Spinal cord (tissue), 10 donors: ENCODE data around the gene DYSF. TPM values are rescaled to one million over a fixed set of nuclear protein-coding genes. Genes with fewer than 3 reads are reported as not detected.
A peak's percentile ranks its signal among the peaks of the same experiment; 100 is the strongest.

Experiments
- DNase-seq, 6 donors: peaks; one replicate each; pipeline versions ENCODE4 v3.0.0 to v3.0.0-alpha.2; 2013 to 2015; ENCODE audit warnings: low spot score in 6 of 6, low read depth in 4 of 6
- H3K27ac ChIP-seq: one replicate; pipeline ENCODE4 v1.5.1; 2013; ENCODE audit warnings: low read depth, low read length, control low read depth
- H3K27me3 ChIP-seq: one replicate; pipeline ENCODE4 v1.6.1; 2013; ENCODE audit warnings: low read length; ENCODE audit not compliant: control insufficient read depth, insufficient read depth
- H3K36me3 ChIP-seq: one replicate; pipeline ENCODE4 v1.6.1; 2013; ENCODE audit warnings: low read length; ENCODE audit not compliant: control insufficient read depth, insufficient read depth
- H3K4me1 ChIP-seq: one replicate; pipeline ENCODE4 v1.6.1; 2013; ENCODE audit warnings: low read length; ENCODE audit not compliant: control insufficient read depth, insufficient read depth
- H3K4me3 ChIP-seq: one replicate; pipeline ENCODE4 v1.5.1; 2013; ENCODE audit warnings: low read depth, low read length, control low read depth
- H3K9me3 ChIP-seq: one replicate; pipeline ENCODE4 v1.6.1; 2013; ENCODE audit warnings: low read length; ENCODE audit not compliant: control insufficient read depth, insufficient read depth
- WGBS: methylation state at CpG from one replicate; pipeline ENCODE4 v1.1.5; 2013; ENCODE audit warnings: missing lambda C conversion rate; ENCODE audit not compliant: insufficient coverage; 5-methylcytosine and 5-hydroxymethylcytosine counted together
- polyA plus RNA-seq, 2 donors: library from polyadenylated mRNA; unstranded; fragments of 120-200 nt; gene quantifications; one replicate each; pipeline ENCODE4 v1.2.1, GENCODE V29; 2013; ENCODE audit not compliant: insufficient read length in 2 of 2
- total RNA-seq, 2 donors: library from RNA; depleted of rRNA in 1 of 2; stranded (reverse); fragments of 120-200 nt in 1 of 2; fragments of >200 nt in 1 of 2; gene quantifications; one replicate each; pipeline versions ENCODE4 v1.2.3 to v1.2.4, GENCODE V29; 2013 to 2014
- donor health status: healthy.

The DYSF gene
- total and polyA plus RNA-seq, 4 donors: 3.5 to 12.0 (median 6.7) TPM

GRCh38 chr2:71545572-71546274, 92.4 kb downstream of the DYSF start:
- 44% methylated on average over 17 of the region's 22 CpGs for WGBS
- Histone ChIP-seq H3K4me1 (peaks cover 6% of the 10 kb centered on the region), H3K27ac (no peak overlapping the region), H3K4me3 (no peak overlapping the region), H3K9me3 (no peaks in the 10 kb centered on the region), H3K27me3 (peaks cover 9% of the 10 kb centered on the region), H3K36me3 (no peaks in the 10 kb centered on the region)
- DNase-seq: peak; percentile 54 to 97 (median 72)

DNA sequence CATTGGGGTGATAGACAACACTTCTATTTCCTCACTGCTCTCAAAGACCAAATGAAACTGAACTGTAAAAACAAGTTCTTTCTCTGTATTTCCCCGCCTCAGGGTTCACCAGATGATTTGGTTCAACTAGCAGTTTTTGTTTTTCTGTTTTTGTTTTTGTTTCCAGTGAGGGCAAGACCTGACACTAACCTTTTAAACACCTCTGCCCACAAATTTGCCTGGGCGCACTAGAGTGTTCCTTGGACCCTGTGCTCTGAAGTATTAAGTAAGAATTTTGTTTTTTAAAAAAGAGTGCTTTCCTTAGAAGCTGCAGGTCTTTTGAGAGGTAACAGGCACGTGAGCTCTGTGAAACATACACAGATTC, 92.9 kb downstream of the DYSF start:
- Histone ChIP-seq H3K36me3 (no peaks in the 10 kb centered on the region), H3K4me1 (peaks cover 6% of the 10 kb centered on the region), H3K9me3 (no peaks in the 10 kb centered on the region), H3K27me3 (peaks cover 9% of the 10 kb centered on the region), H3K27ac (no peak overlapping the region), H3K4me3 (no peak overlapping the region)
- DNase-seq: no peak
- no CpG with 5 or more reads among the region's 3 CpGs for WGBS

DNA sequence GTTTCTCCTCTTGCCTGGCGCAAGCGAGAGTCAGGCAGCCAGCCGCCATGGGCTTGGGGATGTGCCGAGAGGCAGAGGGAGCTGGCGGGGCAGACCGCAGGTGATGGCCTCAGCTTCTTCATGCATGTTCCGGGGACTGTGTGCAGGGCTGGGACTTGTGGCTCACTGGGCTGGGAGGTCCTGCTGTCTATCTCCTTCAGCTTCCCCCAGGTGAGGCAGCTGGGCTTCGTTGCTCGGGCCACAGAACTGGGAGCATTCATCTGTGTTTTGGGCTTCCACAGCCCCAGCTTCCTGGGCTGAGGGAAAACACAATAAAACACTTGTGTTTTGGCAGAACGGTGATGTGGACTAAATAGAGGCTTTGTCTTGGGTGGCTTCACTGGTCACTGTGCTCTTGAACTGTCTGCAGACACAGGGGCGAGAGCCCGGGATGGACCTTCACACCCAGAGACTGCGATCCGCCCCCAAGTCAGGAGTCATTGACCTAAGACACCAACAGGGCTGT, 93.5 kb downstream of the DYSF start:
- Histone ChIP-seq H3K27me3 (peaks cover 9% of the 10 kb centered on the region), H3K4me1 (peaks cover 6% of the 10 kb centered on the region), H3K27ac (no peak overlapping the region), H3K36me3 (no peaks in the 10 kb centered on the region), H3K9me3 (no peaks in the 10 kb centered on the region), H3K4me3 (no peak overlapping the region)
- 92% methylated on average over 8 of the region's 14 CpGs for WGBS
- DNase-seq: no peak

- Histone ChIP-seq H3K36me3 (no peaks in the 10 kb centered on the region), H3K9me3 (no peaks in the 10 kb centered on the region), H3K27me3 (peaks cover 9% of the 10 kb centered on the region), H3K4me1 (peaks cover 11% of the 10 kb centered on the region), H3K27ac (no peak overlapping the region), H3K4me3 (no peak overlapping the region)
- no peak for DNase-seq
- 92% methylated on average over 12 of the region's 13 CpGs for WGBS
Measured at GRCh38 chr2:71547616-71548285, 94.4 kb downstream of the DYSF start.

- H3K4me1 ChIP-seq: peaks cover 12% of the 10 kb centered on the region
- peak in 2 of 6 donors; percentile 51 to 57 for DNase-seq
- no peaks in the 10 kb centered on the region for H3K9me3 ChIP-seq
- peaks cover 9% of the 10 kb centered on the region for H3K27me3 ChIP-seq
- no peak overlapping the region for H3K4me3 ChIP-seq
- H3K27ac ChIP-seq: no peak overlapping the region
- H3K36me3 ChIP-seq: no peaks in the 10 kb centered on the region
- 72% methylated on average over 11 of the region's 21 CpGs for WGBS
Measured at GRCh38 chr2:71548646-71549425, 95.5 kb downstream of the DYSF start.

DNA sequence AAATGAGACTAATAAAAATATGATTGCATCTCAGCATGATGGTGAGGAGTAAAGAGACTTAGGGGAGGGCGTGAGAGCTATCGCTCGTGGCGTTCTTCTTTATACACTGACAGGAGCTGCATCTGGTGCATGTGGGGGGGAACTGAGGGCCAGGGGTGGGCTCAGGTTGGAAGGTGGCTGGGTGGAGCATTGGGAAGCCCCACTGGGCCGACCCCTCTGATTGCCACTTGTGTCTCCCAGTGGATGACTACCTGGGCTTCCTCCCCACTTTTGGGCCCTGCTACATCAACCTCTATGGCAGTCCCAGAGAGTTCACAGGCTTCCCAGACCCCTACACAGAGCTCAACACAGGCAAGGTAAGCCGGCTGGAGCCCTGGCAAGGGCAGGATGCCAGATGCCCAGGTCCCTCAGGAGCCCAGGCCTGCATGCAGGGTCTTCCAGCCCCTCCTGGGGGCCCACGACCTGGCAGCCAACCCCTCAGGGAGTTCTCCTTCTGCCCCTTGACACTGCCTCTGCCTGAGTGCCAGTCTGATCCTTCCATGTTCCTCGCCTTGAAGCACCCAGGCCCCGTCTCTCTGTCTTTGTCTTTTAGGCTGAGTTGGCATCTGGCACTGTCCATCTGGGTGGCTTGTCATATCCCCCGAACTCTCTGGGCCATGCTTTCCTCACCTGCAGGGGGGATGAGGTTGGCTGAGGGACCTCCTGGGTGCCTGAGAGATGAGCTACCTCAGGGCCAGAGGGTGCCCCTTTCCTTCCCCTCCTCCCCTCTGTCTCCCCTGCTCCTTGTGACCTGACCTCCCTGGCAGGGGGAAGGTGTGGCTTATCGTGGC, 97.7 kb downstream of the DYSF start:
- 84% methylated on average over 7 of the region's 11 CpGs for WGBS
- no peaks in the 10 kb centered on the region for H3K9me3 ChIP-seq
- DNase-seq: no peak
- H3K4me3 ChIP-seq: no peak overlapping the region
- H3K27ac ChIP-seq: no peak overlapping the region
- H3K27me3 ChIP-seq: peaks cover 4% of the 10 kb centered on the region
- H3K4me1 ChIP-seq: peaks cover 8% of the 10 kb centered on the region
- H3K36me3 ChIP-seq: no peaks in the 10 kb centered on the region

- H3K9me3 ChIP-seq: no peaks in the 10 kb centered on the region
- H3K4me1 ChIP-seq: peaks cover 11% of the 10 kb centered on the region
- H3K27me3 ChIP-seq: peaks cover 3% of the 10 kb centered on the region
- no peaks in the 10 kb centered on the region for H3K36me3 ChIP-seq
- no peak for DNase-seq
- H3K4me3 ChIP-seq: no peak overlapping the region
- no peak overlapping the region for H3K27ac ChIP-seq
- 93% methylated on average over 9 of the region's 9 CpGs for WGBS
Measured at GRCh38 chr2:71551631-71551915, 98.2 kb downstream of the DYSF start.

DNA sequence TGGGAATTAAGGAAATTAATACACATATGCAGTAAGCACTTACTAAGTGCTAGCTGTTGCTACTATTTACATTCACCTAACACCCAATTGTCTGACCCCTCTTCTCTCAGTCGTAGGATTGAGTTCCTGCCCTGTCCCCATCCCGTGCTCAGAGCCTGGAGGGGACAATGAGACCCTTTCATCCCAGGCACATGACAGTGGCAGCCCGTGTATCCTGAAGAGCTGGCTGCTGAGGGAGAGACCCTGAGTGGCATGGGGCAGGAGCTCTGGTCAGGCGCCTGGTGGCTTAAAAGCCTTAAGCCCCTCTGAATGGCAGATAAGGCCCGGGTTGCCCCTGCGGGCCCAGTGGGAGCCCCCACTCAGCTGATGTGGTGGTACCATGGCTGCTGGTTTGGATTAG, 99.0 kb downstream of the DYSF start:
- H3K9me3 ChIP-seq: no peaks in the 10 kb centered on the region
- no peak overlapping the region for H3K27ac ChIP-seq
- no peaks in the 10 kb centered on the region for H3K36me3 ChIP-seq
- H3K4me3 ChIP-seq: no peak overlapping the region
- 69% methylated on average over 6 of the region's 6 CpGs for WGBS
- H3K4me1 ChIP-seq: peaks cover 16% of the 10 kb centered on the region
- DNase-seq: no peak
- no peaks in the 10 kb centered on the region for H3K27me3 ChIP-seq

- H3K27me3 ChIP-seq: no peaks in the 10 kb centered on the region
- no peaks in the 10 kb centered on the region for H3K36me3 ChIP-seq
- H3K4me1 ChIP-seq: peaks cover 16% of the 10 kb centered on the region
- no peak overlapping the region for H3K4me3 ChIP-seq
- WGBS: 94% methylated on average over 15 of the region's 15 CpGs
- no peak overlapping the region for H3K27ac ChIP-seq
- DNase-seq: no peak
- H3K9me3 ChIP-seq: no peaks in the 10 kb centered on the region
Measured at GRCh38 chr2:71552861-71553301, 99.5 kb downstream of the DYSF start.
